Measurements from ENCODE around the gene MVD.
"Not testable (repeated sequence)": the region's sequence is repeated elsewhere in the genome, so short reads cannot be mapped to it uniquely, and the experiment has no call there.

MVD gene

DNA sequence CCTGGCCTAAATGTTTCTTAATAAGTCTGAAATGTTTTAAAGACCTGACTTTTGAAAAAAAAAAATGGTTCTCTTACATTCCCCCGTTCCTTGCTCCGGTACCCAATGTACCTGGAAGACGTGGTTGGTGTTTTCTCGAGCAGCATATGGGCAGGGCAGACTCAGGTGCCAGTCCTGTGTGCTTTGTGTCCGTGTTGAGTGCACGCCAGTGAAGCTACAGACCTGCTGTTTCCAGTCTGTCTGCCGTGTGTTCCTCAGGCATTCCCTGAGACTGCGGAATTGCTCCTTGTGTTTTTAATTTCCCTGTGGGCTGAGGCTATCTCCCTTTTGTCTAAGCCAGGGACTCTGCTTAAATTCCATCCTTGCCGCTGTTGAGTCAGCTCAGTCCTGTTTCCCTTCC, 36.2 kb downstream of the MVD start:
- DNase-seq (ENCODE audit: low read depth, low spot score) = no peak

- no peak for DNase-seq (ENCODE audit: low read depth, low spot score)
These were observed 37.8 kb downstream of the MVD start for GRCh38 chr16:88624977-88625576.

DNA sequence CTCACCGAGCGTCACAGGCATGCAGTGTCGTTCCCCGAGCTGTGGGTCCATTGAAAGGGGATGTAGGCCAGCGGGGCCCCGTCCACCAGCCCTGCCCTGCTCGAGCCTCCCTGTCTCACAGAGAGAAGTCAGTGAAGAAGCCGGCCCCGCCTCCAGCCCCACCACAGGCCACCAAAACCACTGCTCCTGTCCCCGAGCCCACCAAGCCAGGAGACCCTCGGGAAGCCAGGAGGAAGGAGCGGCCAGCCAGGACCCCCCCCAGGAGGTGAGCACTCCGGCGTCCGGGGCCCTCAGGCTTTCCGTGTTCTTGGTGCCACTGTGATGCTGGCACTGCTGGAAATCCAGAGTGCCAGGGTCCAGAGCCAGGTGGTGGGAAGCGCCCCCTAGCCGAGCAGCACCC, 38.4 kb downstream of the MVD start:
- DNase-seq (ENCODE audit: low read depth, low spot score) = no peak

DNA sequence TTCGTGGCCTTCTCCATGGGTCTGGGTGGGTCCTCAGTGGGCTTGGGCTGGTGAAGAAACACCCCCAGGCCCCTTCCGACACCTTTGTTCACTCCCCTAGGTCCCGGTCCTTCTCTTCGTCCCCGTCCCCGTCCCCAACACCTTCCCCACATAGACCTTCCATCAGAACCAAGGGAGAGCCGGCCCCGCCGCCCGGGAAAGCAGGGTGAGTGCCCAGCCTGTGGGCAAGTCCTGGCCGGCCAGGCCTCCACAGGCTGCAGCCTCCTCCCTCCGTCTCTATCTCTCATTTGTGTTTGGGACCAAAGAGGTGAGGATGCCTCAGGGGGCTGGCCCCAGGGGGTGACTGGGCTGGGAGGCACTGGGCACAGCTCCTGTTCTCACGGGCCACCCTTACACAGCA, 39.0 kb downstream of the MVD start:
- DNase-seq (ENCODE audit: low read depth, low spot score) = no peak

GRCh38 chr16:88622866-88623265, 40.0 kb downstream of the MVD start:
- no peak for DNase-seq (ENCODE audit: low read depth, low spot score)

- no peak for DNase-seq (ENCODE audit: low read depth, low spot score)
These were observed 40.8 kb downstream of the MVD start for GRCh38 chr16:88622125-88622524.

- DNase-seq (ENCODE audit: low read depth, low spot score) = no peak
These were observed 42.8 kb downstream of the MVD start for GRCh38 chr16:88619859-88620815.

- no peak for DNase-seq (ENCODE audit: low read depth, low spot score)
These were observed 43.8 kb downstream of the MVD start for GRCh38 chr16:88618956-88619667.

- no peak for DNase-seq (ENCODE audit: low read depth, low spot score)
These were observed 44.5 kb downstream of the MVD start for GRCh38 chr16:88618182-88618955.

DNA sequence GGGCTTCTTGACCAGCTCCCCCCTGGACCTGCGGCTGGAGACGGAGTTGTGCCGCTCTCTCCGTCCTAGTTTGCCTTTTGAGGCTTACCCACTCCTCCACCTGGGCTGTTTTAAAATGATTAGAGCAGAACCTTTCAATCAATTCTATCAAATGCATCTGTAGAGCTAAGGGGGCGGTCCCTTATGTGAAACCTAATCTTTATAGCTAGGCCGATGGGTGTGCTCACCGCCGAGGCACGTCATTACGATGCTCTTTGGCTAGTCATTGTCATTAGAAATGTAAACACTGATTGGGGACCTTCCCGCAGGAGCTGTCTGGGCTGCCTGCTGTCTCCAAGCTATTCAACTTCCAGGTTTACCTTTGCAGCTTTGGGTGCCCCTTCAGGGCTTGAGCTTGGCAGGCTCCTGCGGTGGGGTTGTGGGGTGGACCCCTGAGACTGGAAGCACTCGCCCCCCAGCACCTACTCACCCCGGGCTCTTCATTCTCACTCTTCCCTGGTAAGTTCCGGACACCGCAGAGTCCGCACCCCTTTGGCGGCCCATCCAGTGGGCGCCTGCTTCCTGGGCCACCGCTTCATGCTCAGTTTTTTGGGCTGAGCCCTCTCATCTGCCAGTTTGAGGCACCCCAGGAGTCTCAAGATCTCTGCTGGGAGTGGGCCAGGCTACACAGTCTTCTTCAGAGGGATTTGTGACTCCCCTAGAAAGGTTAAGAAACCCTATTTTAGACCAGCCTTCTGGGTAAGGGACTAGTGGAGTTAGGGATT, 45.4 kb downstream of the MVD start:
- DNase-seq (ENCODE audit: low read depth, low spot score) = no peak

DNA sequence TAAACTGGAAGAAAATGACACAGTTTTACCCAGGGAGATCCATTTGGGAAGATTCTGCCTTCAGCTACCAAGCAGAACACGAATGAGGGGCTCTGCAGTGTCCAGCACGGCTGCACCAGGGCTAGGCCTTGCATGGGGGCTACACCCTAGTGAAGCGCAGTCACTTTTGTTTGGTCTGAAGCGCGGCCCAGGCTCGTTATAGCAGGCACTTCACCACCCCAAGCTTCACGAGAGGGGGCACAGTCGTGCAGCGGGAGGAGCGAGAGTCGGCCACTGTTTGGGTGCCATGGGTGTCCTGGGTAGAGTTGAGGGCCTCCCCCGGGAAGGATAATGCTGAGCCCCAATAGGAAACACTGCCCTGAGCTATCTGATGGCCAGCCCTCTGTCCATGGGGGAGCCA, 46.2 kb downstream of the MVD start:
- no peak for DNase-seq (ENCODE audit: low read depth, low spot score)

DNA sequence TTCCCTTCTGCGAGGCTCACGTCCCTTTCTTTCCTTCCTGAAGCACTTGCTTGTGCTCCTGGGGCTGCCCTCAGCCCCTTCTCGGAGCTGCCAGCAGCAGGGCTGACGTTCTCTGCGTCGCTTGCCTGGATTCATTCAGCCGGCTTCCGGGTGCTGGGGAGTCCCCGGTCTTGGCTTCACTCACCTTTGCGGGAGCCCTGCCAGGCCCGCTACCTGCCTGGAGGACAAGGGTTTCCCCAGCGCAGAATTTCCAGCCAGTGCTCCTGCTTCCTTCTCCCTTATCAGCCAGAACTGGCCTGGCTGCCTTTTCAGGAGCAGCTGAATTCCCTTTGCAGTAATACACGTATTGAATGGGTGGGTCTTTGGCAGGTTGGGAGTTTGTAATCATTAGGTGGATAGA, 46.6 kb downstream of the MVD start:
- DNase-seq (ENCODE audit: low read depth, low spot score) = no peak

DNA sequence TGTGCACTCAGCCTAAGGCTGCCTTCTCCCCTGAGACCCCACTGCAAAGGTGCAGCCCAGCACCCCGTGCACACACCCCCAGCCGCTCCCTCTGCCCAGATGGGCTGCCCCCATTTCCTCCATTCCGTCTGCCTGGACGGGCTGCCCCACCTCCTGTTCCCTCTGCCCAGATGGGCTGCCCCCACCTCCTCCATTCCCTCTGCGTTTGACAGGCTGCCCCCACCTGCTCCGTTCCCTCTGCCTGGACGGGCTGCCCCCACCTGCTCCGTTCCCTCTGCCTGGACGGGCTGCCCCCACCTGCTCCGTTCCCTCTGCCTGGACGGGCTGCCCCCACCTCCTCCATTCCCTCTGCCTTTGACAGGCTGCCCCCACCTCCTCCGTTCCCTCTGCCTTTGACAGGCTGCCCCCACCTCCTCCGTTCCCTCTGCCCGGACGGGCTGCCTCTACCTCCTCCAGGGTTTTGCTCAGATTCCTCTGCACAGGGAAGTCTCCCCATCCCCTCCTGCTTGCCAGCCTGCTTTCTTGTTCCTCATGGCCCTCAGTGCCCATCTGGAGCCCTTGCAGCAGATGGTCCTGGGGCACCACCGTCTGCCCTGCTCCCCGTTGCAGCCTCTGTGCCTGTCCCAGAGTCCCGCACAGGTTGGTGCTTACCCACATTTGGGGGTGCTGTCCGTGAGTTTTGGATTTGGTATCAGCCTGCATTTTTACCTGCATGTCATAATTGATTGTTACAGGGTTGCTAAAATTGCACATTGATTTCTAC, 47.9 kb downstream of the MVD start:
- DNase-seq (ENCODE audit: low read depth, low spot score) = no peak

DNA sequence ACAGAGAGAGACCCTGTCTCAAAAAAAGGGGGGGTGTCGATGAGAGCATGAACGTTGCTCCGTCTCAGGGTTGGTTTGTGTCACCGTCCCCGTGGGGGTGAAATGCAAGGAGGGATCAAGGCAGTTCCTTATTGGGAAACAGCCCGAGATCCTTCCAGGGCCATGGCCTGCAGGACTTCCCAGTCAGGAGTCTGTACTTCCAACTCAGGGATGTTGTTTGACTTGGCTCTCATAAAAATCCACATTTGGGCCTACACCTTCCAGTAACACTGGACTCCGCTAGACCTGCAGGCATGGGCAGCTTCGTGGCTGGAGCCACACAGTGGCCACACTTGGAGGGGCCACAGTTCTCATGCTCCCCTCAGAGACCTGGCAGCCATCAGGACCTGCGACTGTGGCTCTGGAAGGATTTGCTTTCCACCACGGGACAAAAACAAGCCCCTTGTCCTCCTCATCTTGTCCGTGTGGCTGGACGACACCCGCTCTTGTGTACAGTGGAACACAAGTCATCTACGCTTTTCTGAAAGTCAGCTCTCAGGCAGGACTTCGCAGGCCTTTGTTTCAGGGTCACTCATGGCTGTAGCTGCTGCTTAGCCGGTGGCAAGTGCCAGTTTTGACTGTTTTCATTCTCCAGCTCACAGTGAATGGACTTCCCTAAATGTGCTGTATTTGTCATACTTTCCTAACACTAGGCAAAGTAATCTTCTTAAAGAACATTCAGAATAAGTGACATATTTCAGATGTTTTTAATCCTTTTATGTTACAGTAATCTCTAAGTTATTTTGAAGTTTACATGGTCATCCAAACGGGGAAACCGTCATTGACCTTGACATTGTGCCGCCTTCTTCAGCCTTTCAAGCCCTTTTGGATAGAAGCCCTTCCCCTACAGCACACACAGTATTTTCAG, 48.7 kb downstream of the MVD start:
- no peak for DNase-seq (ENCODE audit: low read depth, low spot score)

- DNase-seq (ENCODE audit: low read depth, low spot score) = no peak
These were observed 49.6 kb downstream of the MVD start for GRCh38 chr16:88613293-88613692.

DNA sequence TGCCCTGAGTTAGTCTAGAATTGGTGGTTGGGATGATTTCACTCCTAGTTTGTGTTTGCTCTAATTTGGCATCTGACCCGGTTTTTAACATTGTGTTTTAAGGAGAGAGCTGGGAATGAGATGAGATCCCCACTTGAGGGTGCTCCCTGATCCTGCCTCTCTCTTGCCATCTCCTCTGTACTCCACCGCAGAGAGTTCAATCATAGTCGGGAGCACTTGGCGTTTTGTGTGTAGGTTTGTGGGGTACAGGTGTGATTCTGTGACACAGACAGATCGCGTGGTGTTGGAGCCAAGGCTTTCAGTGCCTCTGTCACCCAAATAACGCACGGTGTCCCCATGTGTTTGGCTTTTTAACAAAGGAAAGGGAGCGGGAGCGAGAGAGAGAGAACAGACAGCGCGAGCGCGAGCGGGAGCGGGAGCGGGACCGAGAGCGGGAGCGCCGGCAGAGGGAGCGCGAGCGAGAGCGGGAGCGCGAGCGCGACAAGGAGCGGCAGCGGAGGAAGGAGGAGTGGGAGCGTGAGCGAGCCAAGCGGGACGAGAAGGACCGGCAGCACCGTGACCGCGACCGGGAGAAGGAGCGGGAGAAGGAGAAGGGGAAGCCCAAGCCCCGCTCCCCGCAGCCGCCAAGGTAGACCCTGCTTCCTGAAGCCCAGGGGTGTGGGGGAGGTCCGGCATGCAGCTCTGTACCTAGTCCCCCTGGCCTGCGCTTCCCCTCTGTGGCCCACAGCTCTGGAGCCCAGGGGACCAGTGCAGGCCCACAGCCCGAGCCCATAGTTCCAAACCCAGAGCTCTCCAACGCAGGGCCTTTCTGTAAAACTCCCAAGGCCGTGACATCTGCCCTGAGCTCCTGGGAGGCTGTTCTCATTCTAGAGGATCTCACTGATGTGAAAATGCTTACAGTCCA, 51.7 kb downstream of the MVD start:
- no peak for DNase-seq (ENCODE audit: low read depth, low spot score)

DNA sequence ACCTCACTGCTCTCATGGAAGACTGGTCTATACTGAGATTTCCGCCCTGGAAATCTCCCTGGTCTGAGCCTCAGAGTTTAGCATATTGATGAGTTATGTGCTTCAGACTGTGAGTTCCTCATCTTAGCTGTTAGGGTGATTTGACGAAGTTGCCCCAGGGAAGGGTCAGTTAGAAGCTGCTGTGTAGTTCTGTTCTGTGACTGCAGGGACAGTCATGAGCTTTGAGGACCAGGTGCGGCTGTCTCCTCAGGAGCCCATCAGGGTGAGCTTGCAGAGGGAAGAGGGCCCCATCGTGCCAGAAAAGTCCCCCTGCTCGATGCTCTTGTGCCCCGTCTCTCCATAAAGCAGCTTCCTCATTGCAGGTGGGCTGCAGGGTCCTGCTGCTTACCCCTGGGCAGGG, 52.8 kb downstream of the MVD start:
- DNase-seq (ENCODE audit: low read depth, low spot score) = no peak

DNA sequence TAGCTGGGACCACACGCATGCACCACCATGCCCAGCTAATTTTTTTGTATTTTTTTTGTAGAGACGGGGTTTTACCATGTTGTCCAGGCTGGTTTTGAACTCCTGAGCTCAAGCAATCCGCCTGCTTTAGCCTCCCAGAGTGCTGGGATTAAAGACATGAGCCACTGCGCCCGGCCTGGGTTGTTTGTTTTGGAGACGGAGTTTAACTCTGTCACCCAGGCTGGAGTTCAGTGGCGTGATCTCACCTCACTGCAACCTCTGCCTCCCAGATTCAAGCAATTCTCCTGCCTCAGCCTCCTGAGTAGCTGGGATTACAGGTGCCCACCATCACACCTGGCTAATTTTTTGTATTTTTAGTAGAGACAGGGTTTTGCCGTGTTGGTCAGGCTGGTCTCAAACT, 53.5 kb downstream of the MVD start:
- DNase-seq (ENCODE audit: low read depth, low spot score) = not testable (repeated sequence)
